Adrenal gland (tissue), 12 donors: ENCODE data around the gene M1AP. TPM values are rescaled to one million over a fixed set of nuclear protein-coding genes. Genes with fewer than 3 reads are reported as not detected.
A peak's percentile ranks its signal among the peaks of the same experiment; 100 is the strongest.

Experiments
- DNase-seq, 7 donors: peaks; one replicate each; pipeline ENCODE4 v3.0.0-alpha.2; 2019 to 2020
- H3K27ac ChIP-seq, 5 donors: fragments of 200-600 bp; sonication (generic) in 4 of 5; 1 replicate in 3 of 5; 2 replicates in 2 of 5; pipeline versions ENCODE4 v1.5.1 to v1.8.0; 2016 to 2020; ENCODE audit warnings: mild to moderate bottlenecking in 1 of 5
- H3K27me3 ChIP-seq: fragments of 200-600 bp; 2 replicates; pipeline ENCODE4 v1.8.0; 2021
- H3K36me3 ChIP-seq, 2 donors: fragments of 200-600 bp; replicated peaks in 1 of 2; 1 replicate in 1 of 2; 2 replicates in 1 of 2; pipeline versions ENCODE4 v1.5.1 to v1.8.0; 2018 to 2022
- H3K4me1 ChIP-seq, 2 donors: fragments of 200-600 bp; replicated peaks in 1 of 2; 1 replicate in 1 of 2; 2 replicates in 1 of 2; pipeline versions ENCODE4 v1.5.1 to v1.8.0; 2018 to 2021
- H3K4me3 ChIP-seq, 4 donors: fragments of 200-600 bp; sonication (generic) in 3 of 4; one replicate each; pipeline ENCODE4 v1.5.1; 2016 to 2018
- H3K9me3 ChIP-seq, 3 donors: fragments of 200-600 bp; sonication (generic) in 1 of 3; replicated peaks in 1 of 3; 1 replicate in 2 of 3; 2 replicates in 1 of 3; pipeline versions ENCODE4 v1.5.1 to v1.8.0; 2016 to 2021
- CTCF ChIP-seq, 6 experiments: fragments of 450-650 bp in 4 of 6; fragments of 200-600 bp in 2 of 6; sonication (generic) in 1 of 6; IDR thresholded peaks; 1 replicate in 5 of 6; 2 replicates in 1 of 6; pipeline versions ENCODE4 v1.5.1 to v1.8.0; 2016 to 2021; ENCODE audit warnings: antibody characterized with exemption in 6 of 6, mild to moderate bottlenecking in 2 of 6, moderate library complexity in 1 of 6
- POLR2A ChIP-seq, 2 donors: fragments of 450-650 bp; IDR thresholded peaks; one replicate each; pipeline ENCODE4 v1.6.1; 2017; ENCODE audit warnings: antibody characterized with exemption in 2 of 2, mild to moderate bottlenecking in 2 of 2, moderate library complexity in 1 of 2
- WGBS, 4 donors: extraction: QIAGEN DNeasy Blood & Tissue Kit in 2 of 4; methylation state at CpG; one replicate each; pipeline versions ENCODE4 v1.1.5 to v1.1.7; 2013 to 2017; 5-methylcytosine and 5-hydroxymethylcytosine counted together
- intact Hi-C, 2 donors: fragments of 100-400 bp; cut with DNase I; formaldehyde crosslinking; loops; one replicate each; pipeline versions ENCODE4 v1.14.1 to v1.15.0; 2022 to 2023
- polyA plus RNA-seq, 3 donors: library from polyadenylated mRNA; stranded (reverse); fragments of 200-250 nt in 2 of 3; fragments of 350-450 nt in 1 of 3; fragmentation: Illumina TruSeq in 1 of 3; extraction: RNeasy Lipid Tissue Mini Kit (QIAGEN cat#74804) in 1 of 3; gene quantifications; one replicate each; pipeline ENCODE4 v1.2.3, GENCODE V29; 2013 to 2014
- total RNA-seq, 9 donors: library from RNA; depleted of rRNA in 4 of 9; stranded (reverse); fragments of >200 nt in 4 of 9; fragments of 120-200 nt in 1 of 9; fragmentation: NEBNext Ultra II Directional in 1 of 9; extraction: Animal tissue kit (Norgen Biotek cat#: 25700) in 1 of 9; gene quantifications; one replicate each; pipeline versions ENCODE4 v1.1.0 to v1.2.4, GENCODE V29; 2013 to 2023
- donor health status: healthy with polysubstance abuse.
- donor health status: Bipolar disorder and iron deficiency.
- donor health status: DM: yes; HTN: yes; CAD: no.
- donor health status: DM: no; HTN: no; CAD: no.
- donor health status: DM: no; HTN: no; CAD: no.
- donor health status: DM: yes; HTN: yes; CAD: no.

M1AP gene
- total and polyA plus RNA-seq, 12 donors: 0.47 to 2.2 (median 0.84) TPM; not detected in 1

GRCh38 chr2:74531666-74532065 is 116.5 kb downstream of the M1AP start:
- intact Hi-C loops: no loop called here
- Histone ChIP-seq H3K4me3 (no peak overlapping the region), H3K27ac (no peak overlapping the region), H3K4me1 (peaks cover 11 to 15% of the 10 kb centered on the region in 2 donors), H3K27me3 (no peaks in the 10 kb centered on the region), H3K9me3 (no peaks in the 10 kb centered on the region), H3K36me3 (peaks cover 0 to 24% of the 10 kb centered on the region in 2 donors)
- no peak for DNase-seq
- 83 to 91% (median 86%) methylated on average over 7 of the region's 7 CpGs for WGBS, 4 donors
- no peak for TF ChIP-seq POLR2A (IDR thresholded peaks at IDR 0.05)
- TF ChIP-seq CTCF (IDR thresholded peaks at IDR 0.05): no peak

- TF ChIP-seq POLR2A (IDR thresholded peaks at IDR 0.05) (peak in 1 of 2 donors; percentile 35), CTCF (IDR thresholded peaks at IDR 0.05) (no peak)
- Histone ChIP-seq H3K27me3 (no peaks in the 10 kb centered on the region), H3K27ac (peak overlapping the region in 4 of 5 donors; percentile 81 to 93 (median 84)), H3K36me3 (peaks cover 0 to 34% of the 10 kb centered on the region in 2 donors), H3K9me3 (no peaks in the 10 kb centered on the region), H3K4me1 (peaks cover 11 to 15% of the 10 kb centered on the region in 2 donors), H3K4me3 (peak overlapping the region; percentile 22 to 87 (median 74))
- DNase-seq: peak; percentile 45 to 73 (median 49)
- intact Hi-C loops: no loop called here
- WGBS, 4 donors: 2 to 18% (median 5%) methylated on average over 7 to 54 of the region's 54 CpGs
These were observed 117.6 kb downstream of the M1AP start for GRCh38 chr2:74530239-74531187.

- Histone ChIP-seq H3K36me3 (peaks cover 0 to 34% of the 10 kb centered on the region in 2 donors), H3K27ac (peak within 1 kb of the TSS; percentile 65 to 93 (median 83)), H3K9me3 (no peaks in the 10 kb centered on the region), H3K27me3 (no peaks in the 10 kb centered on the region), H3K4me3 (peak within 1 kb of the TSS; percentile 63 to 87 (median 78)), H3K4me1 (peaks cover 11 to 15% of the 10 kb centered on the region in 2 donors)
- WGBS, 4 donors: 0 to 1% (median 0%) methylated on average over 16 to 87 of the region's 87 CpGs
- peak in 3 of 6 experiments; percentile 2 to 20 (median 14) for TF ChIP-seq CTCF (IDR thresholded peaks at IDR 0.05)
- TF ChIP-seq POLR2A (IDR thresholded peaks at IDR 0.05): peak; percentile 42 to 76
- intact Hi-C loops: loop anchor here (2.0 to 5.0 kb wide), 2 partner anchors 23 to 42 kb away; partner anchors contain the start of gene PCGF1 (in 1 of the 2)
- peak; percentile 98 to 99 (median 99) for DNase-seq
These were observed 118.5 kb downstream of the M1AP start, which contains the start of the genes AUP1 and HTRA2 for GRCh38 chr2:74529357-74530238. Gene AUP1, minus strand, starts transcription at chr2:74529706. Its CDS starts 77 bp downstream, at chr2:74529629. Gene HTRA2, plus strand, starts transcription at chr2:74529933. Its CDS starts 74 bp downstream, at chr2:74530007.
